Smooth muscle cell (in vitro differentiated cells): Measurements from ENCODE around the gene CCDC63. TPM values are rescaled to one million over a fixed set of nuclear protein-coding genes. Genes with fewer than 3 reads are reported as not detected.

Source experiments
- DNase-seq: peaks from one replicate; lab custom pipeline; 2025; ENCODE audit not compliant: unreplicated experiment; lab: John Stamatoyannopoulos, UW
- H2AFZ ChIP-seq: fragments of 200-600 bp; sonication (generic); 2 replicates; pipeline ENCODE4 v1.6.0; 2016; ENCODE audit warnings: antibody characterized with exemption, low read depth, mild to moderate bottlenecking
- H3F3A ChIP-seq: fragments of 200-600 bp; sonication (generic); 2 replicates; pipeline ENCODE4 v1.6.0; 2017; ENCODE audit warnings: antibody characterized with exemption, low read depth
- H3K27ac ChIP-seq: fragments of 200-600 bp; sonication (generic); 2 replicates; pipeline ENCODE4 v1.5.1; 2016; ENCODE audit warnings: low read depth, mild to moderate bottlenecking
- H3K27me3 ChIP-seq: fragments of 200-600 bp; sonication (generic); 2 replicates; pipeline ENCODE4 v1.6.1; 2016; ENCODE audit warnings: low read depth, mild to moderate bottlenecking
- H3K36me3 ChIP-seq: fragments of 200-600 bp; sonication (generic); 2 replicates; pipeline ENCODE4 v1.5.1; 2016; ENCODE audit warnings: low read depth
- H3K4me1 ChIP-seq: fragments of 200-600 bp; sonication (generic); 2 replicates; pipeline ENCODE4 v1.5.1; 2016; ENCODE audit warnings: low read depth
- H3K4me2 ChIP-seq: fragments of 200-600 bp; sonication (generic); 2 replicates; pipeline ENCODE4 v1.6.0; 2016; ENCODE audit warnings: mild to moderate bottlenecking
- H3K4me3 ChIP-seq: fragments of 200-600 bp; sonication (generic); 2 replicates; pipeline ENCODE4 v1.5.1; 2016; ENCODE audit warnings: mild to moderate bottlenecking
- H3K79me2 ChIP-seq: fragments of 200-600 bp; sonication (generic); 2 replicates; pipeline ENCODE4 v1.6.0; 2016; ENCODE audit warnings: low read depth, mild to moderate bottlenecking
- H3K9ac ChIP-seq: fragments of 200-600 bp; sonication (generic); 2 replicates; pipeline ENCODE4 v1.6.0; 2016; ENCODE audit warnings: low read depth
- H3K9me3 ChIP-seq: fragments of 200-600 bp; sonication (generic); replicated peaks from 2 replicates; pipeline ENCODE4 v1.5.1; 2016; ENCODE audit warnings: low read depth
- H4K20me1 ChIP-seq: fragments of 200-600 bp; sonication (generic); 2 replicates; pipeline ENCODE4 v1.6.0; 2016; ENCODE audit warnings: low read depth
- CTCF ChIP-seq: fragments of 200-600 bp; sonication (generic); IDR thresholded peaks from 2 replicates; pipeline ENCODE4 v1.5.1; 2017; ENCODE audit warnings: borderline replicate concordance, mild to moderate bottlenecking, antibody characterized with exemption; ENCODE audit not compliant: insufficient read depth, poor library complexity, severe bottlenecking
- WGBS: methylation state at CpG from one replicate; pipeline ENCODE4 v1.1.7; 2016; ENCODE audit warnings: low lambda C conversion rate; 5-methylcytosine and 5-hydroxymethylcytosine counted together
- polyA plus RNA-seq: library from polyadenylated mRNA; unstranded; fragments of >200 nt; fragmentation: Nextera tagmentation; extraction: Ambion mirVana; gene quantifications from 2 replicates; pipeline ENCODE4 v1.2.1, GENCODE V29; 2016
- total RNA-seq: library from RNA; depleted of rRNA; stranded (reverse); fragments of >200 nt; gene quantifications from 2 replicates; pipeline ENCODE4 v1.2.3, GENCODE V29; 2014

The CCDC63 gene
- total and polyA plus RNA-seq, 2 experiments from 2014 or later = not detected

- Histone ChIP-seq H3K4me1 (no peaks in the 10 kb centered on the region), H3K27me3 (peaks cover 6% of the 10 kb centered on the region), H3K4me3 (no peak overlapping the region), H3K27ac (no peak overlapping the region), H3F3A (no peaks in the 10 kb centered on the region), H3K36me3 (no peaks in the 10 kb centered on the region), H3K9ac (no peak overlapping the region), H3K9me3 (no peaks in the 10 kb centered on the region), H3K4me2 (no peak overlapping the region), H4K20me1 (no peaks in the 10 kb centered on the region), H2AFZ (no peak overlapping the region), H3K79me2 (no peaks in the 10 kb centered on the region)
- no peak for DNase-seq
- no peak for TF ChIP-seq CTCF
- 96% methylated on average over 9 of the region's 9 CpGs for WGBS
Observed at GRCh38 chr12:110923692-110924334, 77.0 kb downstream of the CCDC63 start.

DNA sequence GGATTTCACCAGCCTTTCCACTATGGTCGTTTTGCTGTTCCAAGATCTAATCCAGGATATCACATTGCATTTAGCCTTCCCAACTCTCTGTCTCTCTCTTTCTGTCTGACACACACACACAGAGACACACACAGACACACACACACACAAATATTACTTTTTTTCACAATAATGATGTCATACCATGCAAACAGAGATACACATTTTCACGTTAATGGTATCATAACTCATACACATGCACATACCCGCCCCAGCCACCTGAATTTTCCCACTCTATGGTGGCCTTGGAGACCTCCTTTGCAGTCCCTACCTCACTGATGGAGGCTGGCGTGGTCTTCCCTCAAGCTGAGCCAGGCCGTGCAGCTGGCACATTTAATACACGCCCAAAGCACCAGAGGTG is 80.8 kb downstream of the CCDC63 start:
- H3K27ac ChIP-seq = no peak overlapping the region
- no peak overlapping the region for H3K4me2 ChIP-seq
- DNase-seq = no peak
- H3K9me3 ChIP-seq = no peaks in the 10 kb centered on the region
- no peaks in the 10 kb centered on the region for H3K27me3 ChIP-seq
- TF ChIP-seq CTCF = no peak
- no peak overlapping the region for H3K4me3 ChIP-seq
- H4K20me1 ChIP-seq = no peaks in the 10 kb centered on the region
- no peaks in the 10 kb centered on the region for H3K36me3 ChIP-seq
- no peak overlapping the region for H3K9ac ChIP-seq
- H3K79me2 ChIP-seq = no peaks in the 10 kb centered on the region
- H3F3A ChIP-seq = no peaks in the 10 kb centered on the region
- 86% methylated on average over 6 of the region's 6 CpGs for WGBS
- H3K4me1 ChIP-seq = no peaks in the 10 kb centered on the region
- no peak overlapping the region for H2AFZ ChIP-seq

GRCh38 chr12:110928700-110929099 is 81.9 kb downstream of the CCDC63 start:
- no peaks in the 10 kb centered on the region for H3K27me3 ChIP-seq
- no peaks in the 10 kb centered on the region for H3K79me2 ChIP-seq
- no peak overlapping the region for H2AFZ ChIP-seq
- H3K9ac ChIP-seq = no peak overlapping the region
- H3F3A ChIP-seq = no peaks in the 10 kb centered on the region
- no peaks in the 10 kb centered on the region for H3K4me1 ChIP-seq
- H3K9me3 ChIP-seq = no peaks in the 10 kb centered on the region
- no peaks in the 10 kb centered on the region for H3K36me3 ChIP-seq
- 68% methylated on average over 7 of the region's 7 CpGs for WGBS
- DNase-seq = no peak
- H3K4me2 ChIP-seq = no peak overlapping the region
- no peak for TF ChIP-seq CTCF
- no peak overlapping the region for H3K27ac ChIP-seq
- H3K4me3 ChIP-seq = no peak overlapping the region
- H4K20me1 ChIP-seq = no peaks in the 10 kb centered on the region

GRCh38 chr12:110929818-110930217 is 83.0 kb downstream of the CCDC63 start:
- no peak overlapping the region for H3K9ac ChIP-seq
- 88% methylated on average over 1 of the region's 1 CpG for WGBS
- H3F3A ChIP-seq = no peaks in the 10 kb centered on the region
- no peak for TF ChIP-seq CTCF
- DNase-seq = no peak
- H3K27me3 ChIP-seq = no peaks in the 10 kb centered on the region
- H3K4me3 ChIP-seq = no peak overlapping the region
- H3K27ac ChIP-seq = no peak overlapping the region
- H3K9me3 ChIP-seq = no peaks in the 10 kb centered on the region
- no peaks in the 10 kb centered on the region for H4K20me1 ChIP-seq
- H2AFZ ChIP-seq = no peak overlapping the region
- no peak overlapping the region for H3K4me2 ChIP-seq
- H3K4me1 ChIP-seq = no peaks in the 10 kb centered on the region
- no peaks in the 10 kb centered on the region for H3K36me3 ChIP-seq
- H3K79me2 ChIP-seq = no peaks in the 10 kb centered on the region
